Adrenal gland (tissue), 12 donors: ENCODE results near the gene ZNF609. TPM values are rescaled to one million over a fixed set of nuclear protein-coding genes. Genes with fewer than 3 reads are reported as not detected.

ENCODE experiments used
- DNase-seq, 7 donors: peaks; one replicate each; pipeline ENCODE4 v3.0.0-alpha.2; 2019 to 2020
- H3K27ac ChIP-seq, 5 donors: fragments of 200-600 bp; sonication (generic) in 4 of 5; 1 replicate in 3 of 5; 2 replicates in 2 of 5; pipeline versions ENCODE4 v1.5.1 to v1.8.0; 2016 to 2020; ENCODE audit warnings: mild to moderate bottlenecking in 1 of 5
- H3K27me3 ChIP-seq: fragments of 200-600 bp; 2 replicates; pipeline ENCODE4 v1.8.0; 2021
- H3K36me3 ChIP-seq, 2 donors: fragments of 200-600 bp; replicated peaks in 1 of 2; 1 replicate in 1 of 2; 2 replicates in 1 of 2; pipeline versions ENCODE4 v1.5.1 to v1.8.0; 2018 to 2022
- H3K4me1 ChIP-seq, 2 donors: fragments of 200-600 bp; replicated peaks in 1 of 2; 1 replicate in 1 of 2; 2 replicates in 1 of 2; pipeline versions ENCODE4 v1.5.1 to v1.8.0; 2018 to 2021
- H3K4me3 ChIP-seq, 4 donors: fragments of 200-600 bp; sonication (generic) in 3 of 4; one replicate each; pipeline ENCODE4 v1.5.1; 2016 to 2018
- H3K9me3 ChIP-seq, 3 donors: fragments of 200-600 bp; sonication (generic) in 1 of 3; replicated peaks in 1 of 3; 1 replicate in 2 of 3; 2 replicates in 1 of 3; pipeline versions ENCODE4 v1.5.1 to v1.8.0; 2016 to 2021
- POLR2A ChIP-seq, 2 donors: fragments of 450-650 bp; IDR thresholded peaks; one replicate each; pipeline ENCODE4 v1.6.1; 2017; ENCODE audit warnings: antibody characterized with exemption in 2 of 2, mild to moderate bottlenecking in 2 of 2, moderate library complexity in 1 of 2
- WGBS, 4 donors: extraction: QIAGEN DNeasy Blood & Tissue Kit in 2 of 4; methylation state at CpG; one replicate each; pipeline versions ENCODE4 v1.1.5 to v1.1.7; 2013 to 2017; 5-methylcytosine and 5-hydroxymethylcytosine counted together
- intact Hi-C, 2 donors: fragments of 100-400 bp; cut with DNase I; formaldehyde crosslinking; loops; one replicate each; pipeline versions ENCODE4 v1.14.1 to v1.15.0; 2022 to 2023
- polyA plus RNA-seq, 3 donors: library from polyadenylated mRNA; stranded (reverse); fragments of 200-250 nt in 2 of 3; fragments of 350-450 nt in 1 of 3; fragmentation: Illumina TruSeq in 1 of 3; extraction: RNeasy Lipid Tissue Mini Kit (QIAGEN cat#74804) in 1 of 3; gene quantifications; one replicate each; pipeline ENCODE4 v1.2.3, GENCODE V29; 2013 to 2014
- total RNA-seq, 9 donors: library from RNA; depleted of rRNA in 4 of 9; stranded (reverse); fragments of >200 nt in 4 of 9; fragments of 120-200 nt in 1 of 9; fragmentation: NEBNext Ultra II Directional in 1 of 9; extraction: Animal tissue kit (Norgen Biotek cat#: 25700) in 1 of 9; gene quantifications; one replicate each; pipeline versions ENCODE4 v1.1.0 to v1.2.4, GENCODE V29; 2013 to 2023
- TF ChIP-seq, protein P1 (sequence below), 6 experiments: fragments of 450-650 bp in 4 of 6; fragments of 200-600 bp in 2 of 6; sonication (generic) in 1 of 6; IDR thresholded peaks; 1 replicate in 5 of 6; 2 replicates in 1 of 6; pipeline versions ENCODE4 v1.5.1 to v1.8.0; 2016 to 2021; ENCODE audit warnings: antibody characterized with exemption in 6 of 6, mild to moderate bottlenecking in 2 of 6, moderate library complexity in 1 of 6
- donor health status: healthy with polysubstance abuse.
- donor health status: Bipolar disorder and iron deficiency.
- donor health status: DM: yes; HTN: yes; CAD: no.
- donor health status: DM: no; HTN: no; CAD: no.
- donor health status: DM: no; HTN: no; CAD: no.
- donor health status: DM: yes; HTN: yes; CAD: no.

ZNF609 gene
- total and polyA plus RNA-seq, 12 donors = 4.4 to 35.5 (median 25.4) TPM

DNA sequence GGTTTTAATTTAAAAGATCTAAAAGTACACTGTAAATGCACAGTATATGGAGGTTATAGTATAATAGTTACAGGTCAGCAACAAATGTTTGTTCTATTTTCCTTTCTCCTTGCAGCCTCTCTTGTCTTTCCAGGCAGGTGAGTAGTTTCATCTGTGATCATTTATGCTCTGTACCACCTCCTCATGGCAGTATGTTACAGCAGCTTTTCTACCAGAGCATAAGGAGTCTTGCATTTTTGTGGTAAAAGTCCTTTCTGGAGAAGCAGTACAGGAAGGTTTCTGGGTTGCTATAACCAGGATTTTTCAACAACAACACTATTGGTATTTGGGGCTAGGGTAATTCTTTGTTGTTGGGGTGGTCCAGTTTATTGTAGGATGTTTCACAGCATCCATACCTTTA lies 59.5 kb downstream of the ZNF609 start:
- no peak overlapping the region for H3K4me3 ChIP-seq
- no peaks in the 10 kb centered on the region for H3K27me3 ChIP-seq
- H3K9me3 ChIP-seq = no peaks in the 10 kb centered on the region
- H3K27ac ChIP-seq = no peak overlapping the region
- peaks cover 21 to 30% of the 10 kb centered on the region in 2 donors for H3K4me1 ChIP-seq
- intact Hi-C loops = no loop called here
- no peaks in the 10 kb centered on the region for H3K36me3 ChIP-seq
- TF ChIP-seq POLR2A (IDR thresholded peaks at IDR 0.05) = no peak
- TF ChIP-seq, protein P1, sequence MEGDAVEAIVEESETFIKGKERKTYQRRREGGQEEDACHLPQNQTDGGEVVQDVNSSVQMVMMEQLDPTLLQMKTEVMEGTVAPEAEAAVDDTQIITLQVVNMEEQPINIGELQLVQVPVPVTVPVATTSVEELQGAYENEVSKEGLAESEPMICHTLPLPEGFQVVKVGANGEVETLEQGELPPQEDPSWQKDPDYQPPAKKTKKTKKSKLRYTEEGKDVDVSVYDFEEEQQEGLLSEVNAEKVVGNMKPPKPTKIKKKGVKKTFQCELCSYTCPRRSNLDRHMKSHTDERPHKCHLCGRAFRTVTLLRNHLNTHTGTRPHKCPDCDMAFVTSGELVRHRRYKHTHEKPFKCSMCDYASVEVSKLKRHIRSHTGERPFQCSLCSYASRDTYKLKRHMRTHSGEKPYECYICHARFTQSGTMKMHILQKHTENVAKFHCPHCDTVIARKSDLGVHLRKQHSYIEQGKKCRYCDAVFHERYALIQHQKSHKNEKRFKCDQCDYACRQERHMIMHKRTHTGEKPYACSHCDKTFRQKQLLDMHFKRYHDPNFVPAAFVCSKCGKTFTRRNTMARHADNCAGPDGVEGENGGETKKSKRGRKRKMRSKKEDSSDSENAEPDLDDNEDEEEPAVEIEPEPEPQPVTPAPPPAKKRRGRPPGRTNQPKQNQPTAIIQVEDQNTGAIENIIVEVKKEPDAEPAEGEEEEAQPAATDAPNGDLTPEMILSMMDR (IDR thresholded peaks at IDR 0.05) = no peak
- DNase-seq = no peak

DNA sequence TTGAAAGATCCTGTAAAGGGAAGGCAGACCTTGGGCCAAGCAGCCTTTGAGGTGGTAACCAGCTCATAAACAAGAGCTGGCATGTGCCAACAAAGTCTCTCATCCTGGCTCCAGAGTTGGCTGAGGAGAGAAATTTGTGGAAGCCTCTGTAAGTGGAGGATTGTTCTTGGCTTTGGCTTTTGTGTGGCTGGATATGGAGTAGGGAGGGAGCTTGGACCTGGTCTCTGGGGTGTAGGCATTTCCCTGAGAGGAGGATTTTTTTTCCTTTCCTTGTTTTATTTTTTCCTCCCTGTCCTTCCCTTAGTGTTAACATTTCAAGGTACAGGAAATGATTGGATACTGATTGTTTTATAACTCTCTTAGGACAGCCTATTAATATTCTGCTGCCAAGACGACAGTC lies 60.8 kb downstream of the ZNF609 start:
- intact Hi-C loops = no loop called here
- Histone ChIP-seq H3K27me3 (no peaks in the 10 kb centered on the region), H3K36me3 (no peaks in the 10 kb centered on the region), H3K9me3 (no peaks in the 10 kb centered on the region), H3K4me3 (no peak overlapping the region), H3K4me1 (peaks cover 21 to 30% of the 10 kb centered on the region in 2 donors), H3K27ac (peak overlapping the region in 4 of 5 donors; percentile 36 to 70 (median 54))
- TF ChIP-seq POLR2A (IDR thresholded peaks at IDR 0.05) = no peak
- TF ChIP-seq, protein P1 (IDR thresholded peaks at IDR 0.05) = no peak
- no peak for DNase-seq
- WGBS, 4 donors = 21 to 30% (median 29%) methylated on average over 1 of the region's 1 CpG

DNA sequence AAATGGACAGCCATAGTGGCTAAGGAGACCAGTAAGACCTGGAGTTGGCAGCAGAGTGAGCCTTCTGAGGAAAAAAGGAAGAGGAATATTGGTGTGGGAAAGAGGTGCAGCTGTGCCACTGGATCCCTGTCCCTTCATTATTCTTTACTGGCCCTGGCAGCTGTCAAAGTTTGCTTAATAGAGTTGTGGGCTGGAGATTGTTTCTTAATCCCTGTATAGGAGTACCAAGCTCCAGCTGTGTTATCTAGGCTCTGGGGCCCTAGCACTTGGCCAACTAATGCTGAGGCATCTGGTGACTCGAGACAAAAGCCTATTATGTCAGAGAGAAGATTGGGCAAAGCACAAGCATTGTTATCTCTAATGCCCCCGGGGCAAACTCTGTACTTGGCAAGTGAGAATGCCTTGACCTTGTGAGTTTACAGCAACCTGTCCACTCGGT lies 61.4 kb downstream of the ZNF609 start:
- no peaks in the 10 kb centered on the region for H3K9me3 ChIP-seq
- WGBS, 4 donors = 4 to 15% (median 10%) methylated on average over 3 of the region's 3 CpGs
- no peak overlapping the region for H3K4me3 ChIP-seq
- no peaks in the 10 kb centered on the region for H3K36me3 ChIP-seq
- no peaks in the 10 kb centered on the region for H3K27me3 ChIP-seq
- H3K4me1 ChIP-seq = peaks cover 21 to 30% of the 10 kb centered on the region in 2 donors
- intact Hi-C loops = no loop called here
- TF ChIP-seq POLR2A (IDR thresholded peaks at IDR 0.05) = no peak
- TF ChIP-seq, protein P1 (IDR thresholded peaks at IDR 0.05) = no peak
- peak; percentile 56 to 88 (median 83) for DNase-seq
- H3K27ac ChIP-seq = peak overlapping the region in 4 of 5 donors; percentile 36 to 70 (median 54)

DNA sequence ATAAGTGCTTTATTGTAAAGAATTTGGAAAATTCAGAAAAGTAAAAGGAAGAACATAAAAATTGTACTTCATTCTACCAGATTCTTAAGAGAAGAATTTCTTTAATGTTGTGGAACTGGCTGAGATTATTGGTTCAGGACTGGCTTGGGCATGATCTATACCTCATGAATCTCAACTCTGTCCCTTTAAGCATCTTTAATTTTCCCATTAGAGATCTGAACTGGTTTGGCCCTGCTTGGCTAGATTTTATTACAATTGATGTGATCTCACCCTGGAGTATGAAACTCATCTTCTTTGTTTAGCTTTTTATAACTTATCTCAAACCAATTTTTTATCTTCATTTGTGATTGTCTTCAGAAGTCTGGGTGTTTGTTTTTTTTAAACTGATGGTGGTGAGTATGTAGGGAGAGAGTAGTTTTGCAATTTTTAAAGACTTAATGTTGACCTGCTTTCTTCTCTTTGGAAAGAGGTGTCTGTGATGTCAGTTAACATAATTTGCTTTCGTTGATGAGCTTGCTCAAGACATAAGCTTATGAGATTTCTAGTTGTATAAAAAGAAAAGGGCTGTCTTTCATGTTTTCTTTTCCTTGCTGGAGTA lies 61.9 kb downstream of the ZNF609 start:
- no peaks in the 10 kb centered on the region for H3K9me3 ChIP-seq
- intact Hi-C loops = no loop called here
- TF ChIP-seq POLR2A (IDR thresholded peaks at IDR 0.05) = no peak
- TF ChIP-seq, protein P1 (IDR thresholded peaks at IDR 0.05) = no peak
- DNase-seq = no peak
- H3K4me3 ChIP-seq = no peak overlapping the region
- peaks cover 21 to 31% of the 10 kb centered on the region in 2 donors for H3K4me1 ChIP-seq
- H3K27me3 ChIP-seq = no peaks in the 10 kb centered on the region
- peak overlapping the region in 4 of 5 donors; percentile 20 to 70 (median 54) for H3K27ac ChIP-seq
- H3K36me3 ChIP-seq = no peaks in the 10 kb centered on the region
- 21 to 38% (median 26%) methylated on average over 1 of the region's 1 CpG for WGBS, 4 donors
